Measurements from ENCODE around the gene SNX3. TPM values are rescaled to one million over a fixed set of nuclear protein-coding genes. Genes with fewer than 3 reads are reported as not detected.

SNX3 gene
- total RNA-seq, 6 donors from 2014 or later: 46.1 to 173 (median 109) TPM

DNA sequence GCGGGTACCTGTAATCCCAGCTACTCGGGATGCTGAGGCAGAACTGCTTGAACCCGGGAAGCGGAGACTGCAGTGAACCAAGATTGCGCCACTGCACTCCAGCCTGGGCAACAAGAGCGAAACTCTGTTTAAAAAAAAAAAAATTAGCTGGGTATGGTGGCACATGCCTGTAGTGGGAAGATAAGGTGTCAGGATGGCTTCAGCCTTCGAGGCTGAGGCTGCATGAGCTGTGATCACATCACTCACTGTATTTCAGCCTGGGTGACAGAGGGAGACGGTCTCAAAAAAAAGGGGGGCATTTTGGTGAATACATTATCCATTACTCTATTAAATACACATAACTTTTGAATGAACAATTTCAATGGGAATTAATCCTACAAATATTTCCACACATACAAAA, 32.4 kb downstream of the SNX3 start:
- DNase-seq (no peak), ATAC-seq (ENCODE audit: low FRiP score in 2 of 2) (no peak)
- no peak for TF ChIP-seq POLR2AphosphoS5 (IDR thresholded peaks at IDR 0.05)
- no peak for TF ChIP-seq EP300 (IDR thresholded peaks at IDR 0.05)
- no peak overlapping the region for H3K4me3 ChIP-seq
- no peak overlapping the region for H3K27ac ChIP-seq
- WGBS, 2 donors: 91 to 94% methylated on average over 8 of the region's 8 CpGs
- no peaks in the 10 kb centered on the region for H3K4me1 ChIP-seq
- no peaks in the 10 kb centered on the region for H3K27me3 ChIP-seq
- peaks cover 0 to 8% (median 0%) of the 10 kb centered on the region in 4 donors for H3K36me3 ChIP-seq
- no peaks in the 10 kb centered on the region for H3K9me3 ChIP-seq

GRCh38 chr6:108227290-108227689, 33.5 kb downstream of the SNX3 start:
- 96 to 97% methylated on average over 3 of the region's 3 CpGs for WGBS, 2 donors
- Histone ChIP-seq H3K27me3 (no peaks in the 10 kb centered on the region), H3K27ac (no peak overlapping the region), H3K9me3 (no peaks in the 10 kb centered on the region), H3K36me3 (peaks cover 0 to 15% (median 0%) of the 10 kb centered on the region in 4 donors), H3K4me3 (no peak overlapping the region), H3K4me1 (no peaks in the 10 kb centered on the region)
- no peak for TF ChIP-seq POLR2A (IDR thresholded peaks at IDR 0.05)
- TF ChIP-seq POLR2AphosphoS5 (IDR thresholded peaks at IDR 0.05): no peak
- TF ChIP-seq, protein P1, sequence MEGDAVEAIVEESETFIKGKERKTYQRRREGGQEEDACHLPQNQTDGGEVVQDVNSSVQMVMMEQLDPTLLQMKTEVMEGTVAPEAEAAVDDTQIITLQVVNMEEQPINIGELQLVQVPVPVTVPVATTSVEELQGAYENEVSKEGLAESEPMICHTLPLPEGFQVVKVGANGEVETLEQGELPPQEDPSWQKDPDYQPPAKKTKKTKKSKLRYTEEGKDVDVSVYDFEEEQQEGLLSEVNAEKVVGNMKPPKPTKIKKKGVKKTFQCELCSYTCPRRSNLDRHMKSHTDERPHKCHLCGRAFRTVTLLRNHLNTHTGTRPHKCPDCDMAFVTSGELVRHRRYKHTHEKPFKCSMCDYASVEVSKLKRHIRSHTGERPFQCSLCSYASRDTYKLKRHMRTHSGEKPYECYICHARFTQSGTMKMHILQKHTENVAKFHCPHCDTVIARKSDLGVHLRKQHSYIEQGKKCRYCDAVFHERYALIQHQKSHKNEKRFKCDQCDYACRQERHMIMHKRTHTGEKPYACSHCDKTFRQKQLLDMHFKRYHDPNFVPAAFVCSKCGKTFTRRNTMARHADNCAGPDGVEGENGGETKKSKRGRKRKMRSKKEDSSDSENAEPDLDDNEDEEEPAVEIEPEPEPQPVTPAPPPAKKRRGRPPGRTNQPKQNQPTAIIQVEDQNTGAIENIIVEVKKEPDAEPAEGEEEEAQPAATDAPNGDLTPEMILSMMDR (IDR thresholded peaks at IDR 0.05): no peak
- TF ChIP-seq EP300 (IDR thresholded peaks at IDR 0.05): no peak
- DNase-seq (no peak), ATAC-seq (ENCODE audit: low FRiP score in 2 of 2) (no peak)

DNA sequence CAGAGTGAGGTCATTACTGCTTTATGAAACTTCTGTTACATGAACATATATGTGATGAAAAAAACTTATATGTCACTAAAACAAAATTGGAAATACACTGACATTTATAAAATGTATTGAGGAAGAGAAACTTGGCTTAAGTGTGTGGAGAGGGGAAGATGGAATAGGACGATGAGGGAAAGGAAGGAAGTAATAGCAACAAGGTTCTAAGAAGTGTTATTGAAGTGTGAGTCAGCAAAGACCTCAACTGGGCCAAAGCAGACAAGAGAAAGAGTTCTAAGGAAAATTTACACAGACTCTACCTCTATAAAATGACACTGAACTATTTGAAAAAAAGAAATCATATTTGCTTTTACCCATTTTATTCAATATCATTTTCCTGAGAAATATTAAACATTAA, 38.3 kb downstream of the SNX3 start:
- ATAC-seq (ENCODE audit: low FRiP score in 2 of 2) (peak in 1 of 2 donors; percentile 65), DNase-seq (no peak)
- TF ChIP-seq, protein P1 (IDR thresholded peaks at IDR 0.05): no peak
- no peak for TF ChIP-seq POLR2A (IDR thresholded peaks at IDR 0.05)
- no peak for TF ChIP-seq EP300 (IDR thresholded peaks at IDR 0.05)
- TF ChIP-seq POLR2AphosphoS5 (IDR thresholded peaks at IDR 0.05): no peak
- Histone ChIP-seq H3K9me3 (no peaks in the 10 kb centered on the region), H3K4me1 (no peaks in the 10 kb centered on the region), H3K27ac (peak overlapping the region in 1 of 4 donors; percentile 40), H3K27me3 (no peaks in the 10 kb centered on the region), H3K36me3 (peaks cover 6 to 52% (median 20%) of the 10 kb centered on the region in 4 donors), H3K4me3 (no peak overlapping the region)
- 28 to 47% methylated on average over 1 of the region's 1 CpG for WGBS, 2 donors

DNA sequence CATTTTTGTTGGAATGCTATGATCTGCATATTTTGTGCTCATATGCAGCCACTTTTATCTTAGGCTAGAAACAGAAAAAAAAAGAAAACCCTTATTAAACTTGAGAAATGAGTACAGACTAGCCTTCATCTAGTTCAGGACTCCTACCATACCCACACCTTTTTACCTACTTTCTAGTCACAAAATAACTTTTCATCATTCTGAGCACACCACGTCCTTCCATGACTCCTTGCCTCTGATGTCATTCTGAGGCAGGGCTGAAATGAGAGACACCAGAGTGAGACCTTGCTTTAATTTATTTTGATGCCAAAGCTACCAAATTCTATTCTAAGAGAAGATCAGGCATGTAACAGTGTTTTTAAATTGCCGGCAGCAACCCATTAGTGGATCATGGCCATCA, 38.8 kb downstream of the SNX3 start:
- no peak for DNase-seq
- Histone ChIP-seq H3K4me1 (no peaks in the 10 kb centered on the region), H3K36me3 (peaks cover 6 to 56% (median 20%) of the 10 kb centered on the region in 4 donors), H3K27ac (peak overlapping the region in 1 of 4 donors; percentile 40), H3K4me3 (no peak overlapping the region), H3K9me3 (no peaks in the 10 kb centered on the region), H3K27me3 (no peaks in the 10 kb centered on the region)
- no peak for TF ChIP-seq POLR2A (IDR thresholded peaks at IDR 0.05)
- TF ChIP-seq EP300 (IDR thresholded peaks at IDR 0.05): no peak
- TF ChIP-seq POLR2AphosphoS5 (IDR thresholded peaks at IDR 0.05): no peak
- TF ChIP-seq, protein P1 (IDR thresholded peaks at IDR 0.05): no peak
- no peak for ATAC-seq (ENCODE audit: low FRiP score in 2 of 2)
- WGBS, 2 donors: 89 to 90% methylated on average over 2 of the region's 2 CpGs

- ATAC-seq (ENCODE audit: low FRiP score in 2 of 2) (no peak), DNase-seq (no peak)
- H3K27me3 ChIP-seq: no peaks in the 10 kb centered on the region
- no peaks in the 10 kb centered on the region for H3K9me3 ChIP-seq
- no peak overlapping the region for H3K4me3 ChIP-seq
- 64 to 73% methylated on average over 2 of the region's 2 CpGs for WGBS, 2 donors
- peaks cover 0 to 12% (median 3%) of the 10 kb centered on the region in 4 donors for H3K4me1 ChIP-seq
- TF ChIP-seq, protein P1 (IDR thresholded peaks at IDR 0.05): no peak
- TF ChIP-seq POLR2AphosphoS5 (IDR thresholded peaks at IDR 0.05): no peak
- TF ChIP-seq EP300 (IDR thresholded peaks at IDR 0.05): no peak
- no peak for TF ChIP-seq POLR2A (IDR thresholded peaks at IDR 0.05)
- peaks cover 0 to 52% (median 3%) of the 10 kb centered on the region in 4 donors for H3K36me3 ChIP-seq
- H3K27ac ChIP-seq: no peak overlapping the region
Measured at GRCh38 chr6:108211671-108212070, 49.2 kb downstream of the SNX3 start.
